ENCODE results near the gene PMPCA. TPM values are rescaled to one million over a fixed set of nuclear protein-coding genes. Genes with fewer than 3 reads are reported as not detected.

PMPCA gene
- total RNA-seq, 4 donors from 2014 or later: 35.9 to 63.1 (median 42.7) TPM

- ATAC-seq (no peak), DNase-seq (no peak)
- Histone ChIP-seq H3K36me3 (peaks cover 0 to 73% of the 10 kb centered on the region in 2 donors), H3K4me1 (no peaks in the 10 kb centered on the region), H3K27me3 (no peaks in the 10 kb centered on the region), H3K9me3 (no peaks in the 10 kb centered on the region), H3K27ac (no peak overlapping the region), H3K4me3 (no peak overlapping the region)
- intact Hi-C loops (cut with DNase I; ENCODE audit: low total_unique reads) (no loop called here), in situ Hi-C loops (cut with MboI; ENCODE audit: low sequenced_read_pairs in 4 of 4) (no loop called here)
- no peak for TF ChIP-seq CTCF (IDR thresholded peaks at IDR 0.05 in 4 of 5, conservative IDR thresholded peaks at IDR 0.05 in 1 of 5)
- no peak for TF ChIP-seq POLR2A (IDR thresholded peaks at IDR 0.05)
Observed at GRCh38 chr9:136391737-136392537, 18.5 kb upstream of the PMPCA start.

- peaks cover 0 to 68% of the 10 kb centered on the region in 2 donors for H3K36me3 ChIP-seq
- in situ Hi-C loops (cut with MboI; ENCODE audit: low sequenced_read_pairs in 4 of 4): no loop called here
- H3K9me3 ChIP-seq: no peaks in the 10 kb centered on the region
- H3K4me1 ChIP-seq: no peaks in the 10 kb centered on the region
- H3K27ac ChIP-seq: no peak overlapping the region
- no peaks in the 10 kb centered on the region for H3K27me3 ChIP-seq
- no peak for DNase-seq
- no peak for ATAC-seq
- intact Hi-C loops (cut with DNase I; ENCODE audit: low total_unique reads): no loop called here
- no peak overlapping the region for H3K4me3 ChIP-seq
- TF ChIP-seq POLR2A (IDR thresholded peaks at IDR 0.05) (no peak), CTCF (IDR thresholded peaks at IDR 0.05 in 4 of 5, conservative IDR thresholded peaks at IDR 0.05 in 1 of 5) (no peak)
Observed at GRCh38 chr9:136392538-136393449, 17.7 kb upstream of the PMPCA start.

GRCh38 chr9:136393531-136393930 lies 16.9 kb upstream of the PMPCA start:
- no peak overlapping the region for H3K27ac ChIP-seq
- H3K27me3 ChIP-seq: no peaks in the 10 kb centered on the region
- DNase-seq: no peak
- intact Hi-C loops (cut with DNase I; ENCODE audit: low total_unique reads) (no loop called here), in situ Hi-C loops (cut with MboI; ENCODE audit: low sequenced_read_pairs in 4 of 4) (no loop called here)
- H3K36me3 ChIP-seq: peaks cover 0 to 63% of the 10 kb centered on the region in 2 donors
- no peaks in the 10 kb centered on the region for H3K9me3 ChIP-seq
- peaks cover 0 to under 1% of the 10 kb centered on the region in 2 donors for H3K4me1 ChIP-seq
- H3K4me3 ChIP-seq: no peak overlapping the region
- ATAC-seq: no peak
- TF ChIP-seq CTCF (IDR thresholded peaks at IDR 0.05 in 4 of 5, conservative IDR thresholded peaks at IDR 0.05 in 1 of 5): no peak
- TF ChIP-seq POLR2A (IDR thresholded peaks at IDR 0.05): no peak

- ATAC-seq (no peak), DNase-seq (no peak)
- H3K36me3 ChIP-seq: peaks cover 0 to 58% of the 10 kb centered on the region in 2 donors
- in situ Hi-C loops (cut with MboI; ENCODE audit: low sequenced_read_pairs in 4 of 4): no loop called here
- TF ChIP-seq POLR2A (IDR thresholded peaks at IDR 0.05): no peak
- TF ChIP-seq CTCF (IDR thresholded peaks at IDR 0.05 in 4 of 5, conservative IDR thresholded peaks at IDR 0.05 in 1 of 5): no peak
- H3K9me3 ChIP-seq: no peaks in the 10 kb centered on the region
- intact Hi-C loops (cut with DNase I; ENCODE audit: low total_unique reads): no loop called here
- no peak overlapping the region for H3K27ac ChIP-seq
- H3K27me3 ChIP-seq: no peaks in the 10 kb centered on the region
- H3K4me1 ChIP-seq: peaks cover 9 to 10% of the 10 kb centered on the region in 2 donors
- no peak overlapping the region for H3K4me3 ChIP-seq
Observed at GRCh38 chr9:136394312-136395019, 16.0 kb upstream of the PMPCA start.

Measured in gastrocnemius medialis (tissue), 4 donors.